ENCODE results near the gene HOMEZ. TPM values are rescaled to one million over a fixed set of nuclear protein-coding genes. Genes with fewer than 3 reads are reported as not detected.
"Not testable (repeated sequence)": the region's sequence is repeated elsewhere in the genome, so short reads cannot be mapped to it uniquely, and the experiment has no call there.

HOMEZ gene
- polyA plus RNA-seq, 1 of the 3 experiments (the other 2 are of a cell fraction) = 7.7 TPM

GRCh38 chr14:23327947-23328744 lies 42.2 kb upstream of the HOMEZ start (continued):
- no peak for TF ChIP-seq PBX3 (IDR thresholded peaks at IDR 0.05)
- TF ChIP-seq TCF12 (IDR thresholded peaks at IDR 0.05) = no peak
- no peak for TF ChIP-seq YY1 (IDR thresholded peaks at IDR 0.05; ENCODE audit: low read depth)
- TF ChIP-seq FOXM1 (IDR thresholded peaks at IDR 0.05; ENCODE audit: low read depth) = no peak

- H3K9ac ChIP-seq = no peak overlapping the region
- peaks cover 33 to 34% of the 10 kb centered on the region in 2 experiments for H3K36me3 ChIP-seq (replicated peaks in 1 of 2; ENCODE audit: control insufficient read depth in 1 of 2, insufficient read depth in 2 of 2, low read length in 1 of 2)
- CTCF ChIA-PET = interaction anchor here (0.6 to 13.2 kb wide), 27 partner anchors 9 to 236 kb away, joined by 3 to 179 read pairs (median 4); partner anchors contain the start of genes BCL2L2, CMTM5 and SLC22A17
- H3K27ac ChIP-seq (ENCODE audit: low read depth in 2 of 2, low read length in 1 of 2) = 0 out of 4 replicates have a peak overlapping the region, but pooled peaks of 1 of the 2 experiments have one; percentile 10
- no peak for DNase-seq
- TF ChIP-seq POLR2AphosphoS5 (IDR thresholded peaks at IDR 0.05; ENCODE audit: low read depth, low read length) = peak; percentile 45
- TF ChIP-seq SMC3 (IDR thresholded peaks at IDR 0.05; ENCODE audit: low read depth, low read length) = no peak
- TF ChIP-seq MXI1 (IDR thresholded peaks at IDR 0.05; ENCODE audit: low read depth, low read length) = no peak
- TF ChIP-seq RXRA (IDR thresholded peaks at IDR 0.05; ENCODE audit: borderline replicate concordance, low read depth) = no peak
- H3K4me1 ChIP-seq (ENCODE audit: control insufficient read depth in 1 of 2, insufficient read depth in 2 of 2, low read depth in 1 of 2, low read length in 1 of 2) = peaks cover 8 to 9% of the 10 kb centered on the region in 2 experiments; a peak in 3 of 4 replicates
- H3F3A ChIP-seq (replicated peaks; ENCODE audit: insufficient read depth) = peaks cover 27% of the 10 kb centered on the region
- H3K4me2 ChIP-seq = no peak overlapping the region
- WGBS (ENCODE audit: low lambda C conversion rate) = 92% methylated on average over 13 of the region's 13 CpGs
- no peaks in the 10 kb centered on the region for H3K27me3 ChIP-seq (ENCODE audit: insufficient read depth)
- H3K9me3 ChIP-seq = no peaks in the 10 kb centered on the region
- POLR2A ChIA-PET = interaction anchor here (0.6 to 2.1 kb wide), 6 partner anchors 20 to 497 kb away, joined by 3 to 8 read pairs (median 5); partner anchors contain the start of gene SLC22A17
- H4K20me1 ChIP-seq (ENCODE audit: insufficient read depth) = no peaks in the 10 kb centered on the region
- no peak overlapping the region for H3K4me3 ChIP-seq (ENCODE audit: low read depth in 2 of 2, low read length in 1 of 2)
- H3K9me2 ChIP-seq = no peaks in the 10 kb centered on the region
- H3K79me2 ChIP-seq (ENCODE audit: insufficient read depth) = peaks cover 34% of the 10 kb centered on the region
- no peak overlapping the region for H2AFZ ChIP-seq (ENCODE audit: low read depth)
These were observed 40.8 kb upstream of the HOMEZ start for GRCh38 chr14:23326491-23327332.

GRCh38 chr14:23325746-23326145 lies 39.8 kb upstream of the HOMEZ start:
- peaks cover 28% of the 10 kb centered on the region for H3F3A ChIP-seq (replicated peaks; ENCODE audit: insufficient read depth)
- ChIA-PET CTCF (interaction anchor here (1.3 to 13.2 kb wide), 6 partner anchors 27 to 237 kb away, joined by 4 to 179 read pairs (median 8); partner anchors contain the start of genes CMTM5 and SLC22A17), POLR2A (interaction anchor here (0.6 to 2.1 kb wide), 2 partner anchors 54 to 496 kb away, joined by 3 to 6 read pairs; no protein-coding TSS in a partner anchor)
- H3K36me3 ChIP-seq (replicated peaks in 1 of 2; ENCODE audit: control insufficient read depth in 1 of 2, insufficient read depth in 2 of 2, low read length in 1 of 2) = peaks cover 33 to 34% of the 10 kb centered on the region in 2 experiments
- WGBS (ENCODE audit: low lambda C conversion rate) = 96% methylated on average over 5 of the region's 5 CpGs
- not testable (repeated sequence) for H3K4me2 ChIP-seq; H2AFZ ChIP-seq (ENCODE audit: low read depth); H4K20me1 ChIP-seq (ENCODE audit: insufficient read depth); H3K9me2 ChIP-seq; DNase-seq; H3K27ac ChIP-seq (ENCODE audit: low read depth in 2 of 2, low read length in 1 of 2); H3K4me3 ChIP-seq (ENCODE audit: low read depth in 2 of 2, low read length in 1 of 2); H3K27me3 ChIP-seq (ENCODE audit: insufficient read depth); H3K9me3 ChIP-seq; H3K4me1 ChIP-seq (ENCODE audit: control insufficient read depth in 1 of 2, insufficient read depth in 2 of 2, low read depth in 1 of 2, low read length in 1 of 2); H3K9ac ChIP-seq
- H3K79me2 ChIP-seq (ENCODE audit: insufficient read depth) = peaks cover 36% of the 10 kb centered on the region
